Pancreas (tissue), 10 donors: ENCODE measurements around the gene PNPO. TPM values are rescaled to one million over a fixed set of nuclear protein-coding genes. Genes with fewer than 3 reads are reported as not detected.
A peak's percentile ranks its signal among the peaks of the same experiment; 100 is the strongest.

Source experiments
- ATAC-seq, 4 donors: fragments of 200-7000 bp; cut with Tn5 transposase; one replicate each; pipeline versions ENCODE4 v1.8.0 to v1.9.1; 2020; ENCODE audit warnings: mild to moderate bottlenecking in 4 of 4, moderate library complexity in 4 of 4
- DNase-seq, 6 donors: peaks; one replicate each; pipeline ENCODE4 v3.0.0-alpha.2; 2020
- FAIRE-seq: peaks from 2 replicates; lab custom pipeline; 2012; peaks lifted over from hg19 to GRCh38; lab: Jason Lieb, UNC
- H3K27ac ChIP-seq, 4 donors: fragments of 200-600 bp; sonication (generic); 1 replicate in 3 of 4; 2 replicates in 1 of 4; pipeline versions ENCODE4 v1.5.0 to v1.8.0; 2020
- H3K27me3 ChIP-seq, 4 donors: fragments of 200-600 bp; one replicate each; pipeline ENCODE4 v1.8.0; 2021
- H3K36me3 ChIP-seq, 3 donors: fragments of 200-600 bp; sonication (generic) in 1 of 3; one replicate each; pipeline versions ENCODE4 v1.5.0 to v1.8.0; 2020 to 2021
- H3K4me1 ChIP-seq, 3 donors: fragments of 200-600 bp; one replicate each; pipeline ENCODE4 v1.8.0; 2021
- H3K4me3 ChIP-seq, 4 donors: fragments of 200-600 bp; sonication (generic) in 2 of 4; one replicate each; pipeline versions ENCODE4 v1.5.0 to v1.8.0; 2020 to 2021
- H3K9me3 ChIP-seq, 4 donors: fragments of 200-600 bp; one replicate each; pipeline ENCODE4 v1.8.0; 2021
- WGBS, 2 donors: extraction: QIAGEN DNeasy Blood & Tissue Kit; methylation state at CpG; one replicate each; pipeline ENCODE4 v1.1.7; 2013; 5-methylcytosine and 5-hydroxymethylcytosine counted together
- intact Hi-C, 3 donors: fragments of 100-400 bp; cut with DNase I; formaldehyde crosslinking; loops; one replicate each; pipeline versions ENCODE4 v1.11.1 to v1.14.2; 2022
- polyA plus RNA-seq, 2 donors: library from polyadenylated mRNA; stranded (reverse); fragments of 200-250 nt; gene quantifications; one replicate each; pipeline ENCODE4 v1.2.3, GENCODE V29; 2013
- total RNA-seq, 6 donors: library from RNA; stranded (reverse); fragmentation: NEBNext Ultra II Directional in 4 of 6; extraction: Animal tissue kit (Norgen Biotek cat#: 25700) in 4 of 6; gene quantifications; one replicate each; pipeline versions ENCODE4 v1.2.1 to v1.2.4, GENCODE V29; 2021 to 2023
- TF ChIP-seq, protein P1 (sequence below), 4 donors: fragments of 200-600 bp; sonication (generic) in 3 of 4; IDR thresholded peaks; one replicate each; pipeline versions ENCODE4 v1.5.0 to v1.8.0; 2021; ENCODE audit warnings: antibody characterized with exemption in 4 of 4
- donor health status: healthy with polysubstance abuse.
- donor health status: DM: no; HTN: no; CAD: no; lungs with moderate emphysema.
- donor health status: DM: no; HTN: no; CAD: no.
- donor health status: control.
- donor health status: control.
- donor health status: Bipolar disorder and iron deficiency.
- donor health status: DM: yes; HTN: yes; CAD: no.
- donor health status: DM: no; HTN: no; CAD: no.
- donor health status: DM: no; HTN: no; CAD: no.
- donor health status: DM: yes; HTN: yes; CAD: no.

Gene PNPO
- 10 to 100 TPM; 13.2 to 23.5 (median 19.6) TPM for total RNA-seq
- polyA plus RNA-seq = 1 to 10 TPM; 6.5 to 7.6 TPM

GRCh38 chr17:47941246-47942095 lies at the start of gene PNPO:
Gene PNPO (plus strand): TSS chr17:47941571. CDS start chr17:47941676, 105 bp downstream.
- H3K9me3 ChIP-seq = no peaks in the 10 kb centered on the region
- FAIRE-seq (peak; percentile 97), ATAC-seq (peak; percentile 95 to 97 (median 95)), DNase-seq (peak; percentile 86 to 97 (median 94))
- no peaks in the 10 kb centered on the region for H3K36me3 ChIP-seq
- 0 to 1% methylated on average over 49 to 50 of the region's 50 CpGs for WGBS, 2 donors
- peaks cover 16 to 37% (median 18%) of the 10 kb centered on the region in 3 donors for H3K4me1 ChIP-seq
- H3K27me3 ChIP-seq = no peaks in the 10 kb centered on the region
- H3K27ac ChIP-seq = peak within 1 kb of the TSS; percentile 54 to 82 (median 79)
- peak within 1 kb of the TSS; percentile 37 to 68 (median 56) for H3K4me3 ChIP-seq
- intact Hi-C loops = no loop called here
- TF ChIP-seq, protein P1, sequence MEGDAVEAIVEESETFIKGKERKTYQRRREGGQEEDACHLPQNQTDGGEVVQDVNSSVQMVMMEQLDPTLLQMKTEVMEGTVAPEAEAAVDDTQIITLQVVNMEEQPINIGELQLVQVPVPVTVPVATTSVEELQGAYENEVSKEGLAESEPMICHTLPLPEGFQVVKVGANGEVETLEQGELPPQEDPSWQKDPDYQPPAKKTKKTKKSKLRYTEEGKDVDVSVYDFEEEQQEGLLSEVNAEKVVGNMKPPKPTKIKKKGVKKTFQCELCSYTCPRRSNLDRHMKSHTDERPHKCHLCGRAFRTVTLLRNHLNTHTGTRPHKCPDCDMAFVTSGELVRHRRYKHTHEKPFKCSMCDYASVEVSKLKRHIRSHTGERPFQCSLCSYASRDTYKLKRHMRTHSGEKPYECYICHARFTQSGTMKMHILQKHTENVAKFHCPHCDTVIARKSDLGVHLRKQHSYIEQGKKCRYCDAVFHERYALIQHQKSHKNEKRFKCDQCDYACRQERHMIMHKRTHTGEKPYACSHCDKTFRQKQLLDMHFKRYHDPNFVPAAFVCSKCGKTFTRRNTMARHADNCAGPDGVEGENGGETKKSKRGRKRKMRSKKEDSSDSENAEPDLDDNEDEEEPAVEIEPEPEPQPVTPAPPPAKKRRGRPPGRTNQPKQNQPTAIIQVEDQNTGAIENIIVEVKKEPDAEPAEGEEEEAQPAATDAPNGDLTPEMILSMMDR (IDR thresholded peaks at IDR 0.05) = no peak

GRCh38 chr17:47894498-47895346 lies 46.6 kb upstream of the PNPO start:
- ATAC-seq = no peak
- no peak for DNase-seq
- no peaks in the 10 kb centered on the region for H3K36me3 ChIP-seq
- H3K27me3 ChIP-seq = no peaks in the 10 kb centered on the region
- H3K9me3 ChIP-seq = no peaks in the 10 kb centered on the region
- 18 to 26% methylated on average over 11 of the region's 11 CpGs for whole genome bisulfite sequencing, 2 donors
- intact Hi-C loops = loop anchor here in 1 of 3 donors (5.0 kb wide), 1 partner anchor 52 kb away; the partner anchor contains the start of gene SCRN2
- TF ChIP-seq, protein P1 (IDR thresholded peaks at IDR 0.05) = no peak
- peak overlapping the region; percentile 66 to 85 (median 78) for H3K27ac ChIP-seq
- H3K4me1 ChIP-seq = peaks cover 0 to 15% (median 0%) of the 10 kb centered on the region in 3 donors
- H3K4me3 ChIP-seq = peak overlapping the region; percentile 36 to 76 (median 62)
- no peak for FAIRE-seq

DNA sequence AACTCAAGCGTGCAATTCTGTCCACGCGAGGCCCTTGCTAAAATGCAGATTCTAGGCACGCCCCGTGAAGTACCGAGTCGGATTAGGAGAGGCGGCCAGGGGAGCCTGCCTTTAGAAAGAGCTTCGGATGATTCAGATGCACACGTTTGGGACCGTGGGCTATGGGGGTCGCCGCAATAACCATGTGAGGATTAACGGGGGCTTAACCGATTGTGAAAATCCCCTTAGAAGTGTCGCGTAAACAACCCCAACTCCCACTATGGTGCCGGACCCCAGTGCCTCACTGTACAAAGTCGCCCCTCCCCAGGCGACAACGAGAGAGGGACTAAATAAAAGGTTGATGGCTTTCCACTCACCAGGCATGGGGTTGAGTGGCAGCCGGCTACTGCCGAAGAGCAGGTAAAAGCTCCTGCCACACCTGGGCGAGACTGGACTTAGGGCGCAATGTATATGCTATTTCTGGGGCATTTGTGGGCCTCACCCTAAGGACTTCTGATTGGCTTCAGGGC lies 46.0 kb upstream of the PNPO start:
- Histone ChIP-seq H3K36me3 (no peaks in the 10 kb centered on the region), H3K4me1 (peaks cover 0 to 15% (median 0%) of the 10 kb centered on the region in 3 donors), H3K4me3 (peak overlapping the region; percentile 36 to 76 (median 62)), H3K9me3 (no peaks in the 10 kb centered on the region), H3K27me3 (no peaks in the 10 kb centered on the region), H3K27ac (peak overlapping the region; percentile 66 to 85 (median 78))
- no peak for ATAC-seq
- FAIRE-seq = no peak
- intact Hi-C loops = no loop called here
- DNase-seq = peak in 2 of 6 donors; percentile 33 to 39
- TF ChIP-seq, protein P1 (IDR thresholded peaks at IDR 0.05) = no peak
- 0% methylated on average over 25 of the region's 25 CpGs for WGBS, 2 donors

DNA sequence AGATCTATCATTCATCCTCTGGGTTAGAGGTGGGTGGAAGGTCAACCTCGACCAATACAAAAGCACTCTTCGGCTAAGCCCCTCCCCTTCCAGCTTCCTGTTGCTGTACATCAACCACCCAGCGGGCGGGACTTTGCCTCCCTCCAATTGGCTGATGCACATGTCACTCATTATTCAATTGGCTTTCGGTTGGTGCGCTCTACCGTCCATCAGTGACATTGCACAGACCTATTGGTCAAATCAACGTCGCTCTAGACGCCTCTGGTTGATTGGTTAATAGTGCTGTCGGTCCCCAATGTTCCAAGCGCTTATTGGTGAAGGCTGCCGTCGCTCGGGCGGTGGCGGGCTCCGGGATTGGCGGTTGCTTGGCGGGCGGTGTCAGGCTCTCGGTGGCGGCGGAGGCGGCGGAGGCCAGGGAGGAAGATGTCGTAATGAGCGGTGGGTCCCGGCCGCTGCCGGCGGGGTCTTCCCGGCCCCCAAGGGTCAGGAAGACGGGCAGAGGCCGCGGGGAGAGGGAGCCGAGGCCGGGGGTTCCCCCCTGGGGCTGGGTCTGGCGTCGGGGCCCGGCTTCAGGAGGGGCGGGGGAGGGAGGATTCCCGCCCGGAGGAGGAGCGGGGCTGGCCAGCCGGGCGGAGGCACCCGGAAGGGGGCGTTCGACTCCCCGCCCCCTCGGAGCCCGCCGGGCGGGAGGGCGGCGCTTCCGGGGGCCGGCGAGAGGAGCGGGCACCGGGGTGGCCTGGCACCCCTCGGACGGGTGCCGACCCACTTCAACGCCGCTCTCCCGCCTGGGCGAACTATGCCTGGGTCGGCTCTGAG lies 45.3 kb upstream of the PNPO start, which contains the start of gene SP2:
SP2 (plus strand) TSS at position 381 of the 816 bp plus-strand sequence; CDS start at position 432, 51 bp downstream.
- Histone ChIP-seq H3K4me3 (peak within 1 kb of the TSS; percentile 39 to 89 (median 78)), H3K36me3 (no peaks in the 10 kb centered on the region), H3K9me3 (no peaks in the 10 kb centered on the region), H3K27ac (peak within 1 kb of the TSS; percentile 96 to 99 (median 98)), H3K27me3 (no peaks in the 10 kb centered on the region), H3K4me1 (peaks cover 0 to 15% (median 0%) of the 10 kb centered on the region in 3 donors)
- intact Hi-C loops = no loop called here
- WGBS, 2 donors = 0 to 1% methylated on average over 64 to 70 of the region's 70 CpGs
- DNase-seq (peak; percentile 97 to 100 (median 100)), FAIRE-seq (peak; percentile 90), ATAC-seq (peak; percentile 90 to 95 (median 92))
- TF ChIP-seq, protein P1 (IDR thresholded peaks at IDR 0.05) = no peak
